ENCODE data around the gene IFNG. TPM values are rescaled to one million over a fixed set of nuclear protein-coding genes. Genes with fewer than 3 reads are reported as not detected.

IFNG gene
- total and polyA plus RNA-seq, 10 of the 15 experiments (the other 5 are each of a cell fraction or from before 2014, with no cell fraction given), result 0.10 to 1.4 (median 0.25) TPM; not detected in 2

DNA sequence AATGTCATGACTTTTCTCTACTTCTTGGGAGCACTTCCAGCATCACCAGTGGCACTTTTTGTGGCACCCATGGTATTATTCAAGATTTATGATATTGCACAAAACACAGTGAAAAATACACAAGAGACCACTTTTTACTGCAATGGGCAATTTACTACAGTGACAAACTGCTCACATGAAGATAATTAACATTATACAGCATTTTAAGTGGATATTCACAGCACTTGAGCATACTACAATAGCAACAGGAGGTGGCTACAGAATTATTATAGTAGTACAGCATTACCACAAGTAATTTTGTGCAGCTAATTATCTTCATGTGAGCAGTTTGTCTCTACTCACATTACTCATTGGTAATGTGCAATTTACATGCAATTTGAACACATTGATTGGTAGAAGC lies 47.7 kb upstream of the IFNG start:
- H2AFZ ChIP-seq (ENCODE audit: control insufficient read depth, low read depth, low read length), result no peak overlapping the region
- H3K4me3 ChIP-seq, result no peak overlapping the region
- ChIA-PET CTCF (interaction anchor here (2.7 kb wide), 1 partner anchor 167 kb away, joined by 7 read pairs; no protein-coding TSS in a partner anchor), RAD21 (ENCODE audit: unreplicated experiment) (no interaction called here), SMC1A (ENCODE audit: uncharacterized antibody, unreplicated experiment) (no interaction called here), POLR2A (no interaction called here)
- BruUV-seq (replicated peaks), result no TSS peak
- ATAC-seq (no peak), DNase-seq (ENCODE audit: low read depth, low spot score) (no peak), FAIRE-seq (no peak)
- H3K4me1 ChIP-seq (ENCODE audit: control insufficient read depth, insufficient read depth, low read length), result no peaks in the 10 kb centered on the region
- no peaks in the 10 kb centered on the region for H4K20me1 ChIP-seq (ENCODE audit: control insufficient read depth, insufficient read depth)
- in situ Hi-C loops (cut with MboI), result no loop called here
- no peaks in the 10 kb centered on the region for H3K79me2 ChIP-seq (ENCODE audit: control insufficient read depth, insufficient read depth, low read length)
- TF ChIP-seq MEF2A (IDR thresholded peaks at IDR 0.05; ENCODE audit: insufficient read depth, low read depth, low read length), result no peak
- no peak for TF ChIP-seq SRF (IDR thresholded peaks at IDR 0.05; ENCODE audit: low read depth in 2 of 2, low read length in 2 of 2)
- no peak for TF ChIP-seq SP1 (IDR thresholded peaks at IDR 0.05; ENCODE audit: low read depth, low read length)
- TF ChIP-seq CREM (IDR thresholded peaks at IDR 0.05; ENCODE audit: low read depth), result no peak
- no peak for TF ChIP-seq CEBPB (IDR thresholded peaks at IDR 0.05; ENCODE audit: borderline replicate concordance in 1 of 2, low read depth in 2 of 2, low read length in 2 of 2)
- TF ChIP-seq MEF2B (IDR thresholded peaks at IDR 0.05; ENCODE audit: partially characterized antibody, poor library complexity, severe bottlenecking), result no peak
- no peak for TF ChIP-seq PML (IDR thresholded peaks at IDR 0.05; ENCODE audit: low read length)
- no peak for TF ChIP-seq BRCA1 (IDR thresholded peaks at IDR 0.05; ENCODE audit: low read depth, low read length)
- no peak for TF ChIP-seq KAT2A (conservative IDR thresholded peaks at IDR 0.05; ENCODE audit: control insufficient read depth, low read depth, low read length)
- no peak overlapping the region for H3K9ac ChIP-seq (ENCODE audit: control insufficient read depth, insufficient read depth, low read length)
- intact Hi-C loops (cut with micrococcal nuclease; ENCODE audit: unreplicated experiment), result no loop called here
- H3K36me3 ChIP-seq (ENCODE audit: control insufficient read depth in 2 of 2, insufficient read depth in 2 of 2, low read length in 1 of 2), result no peaks in the 10 kb centered on the region
- no peak overlapping the region for H3K4me2 ChIP-seq (ENCODE audit: control insufficient read depth, insufficient read depth)
- H3K27me3 ChIP-seq (replicated peaks in 1 of 2; ENCODE audit: control insufficient read depth in 2 of 2, insufficient read depth in 2 of 2, low read length in 1 of 2), result no peaks in the 10 kb centered on the region; a peak in 1 of 4 replicates
- no peak overlapping the region for H3K27ac ChIP-seq (ENCODE audit: control insufficient read depth, insufficient read depth)
- H3K9me3 ChIP-seq (replicated peaks; ENCODE audit: control insufficient read depth, insufficient read depth, low read length), result no peaks in the 10 kb centered on the region

DNA sequence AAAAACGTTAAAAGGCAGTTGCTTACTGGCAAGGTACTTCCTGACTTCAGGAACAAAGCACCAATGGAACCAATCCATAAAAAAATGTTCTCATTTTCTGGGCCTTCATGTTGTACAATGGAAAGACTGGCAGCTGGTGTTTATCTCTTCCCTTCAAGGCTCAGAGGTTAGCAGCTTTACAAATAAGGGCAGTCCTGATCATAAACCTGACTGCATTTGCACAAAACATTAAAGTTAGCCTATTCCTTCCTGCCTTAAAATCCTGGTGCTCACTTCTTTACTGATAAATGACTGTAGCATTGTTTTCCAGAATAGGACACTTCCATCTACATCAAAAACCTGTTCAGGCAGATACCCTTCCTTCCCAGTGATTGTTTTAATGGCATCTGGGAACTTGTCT lies 46.9 kb upstream of the IFNG start:
- H3K4me1 ChIP-seq (ENCODE audit: control insufficient read depth, insufficient read depth, low read length), result no peaks in the 10 kb centered on the region
- no TSS peak for BruUV-seq (replicated peaks)
- DNase-seq (ENCODE audit: low read depth, low spot score), result no peak
- no peak overlapping the region for H3K9ac ChIP-seq (ENCODE audit: control insufficient read depth, insufficient read depth, low read length)
- no peak overlapping the region for H3K4me3 ChIP-seq
- no peaks in the 10 kb centered on the region; a peak in 1 of 4 replicates for H3K27me3 ChIP-seq (replicated peaks in 1 of 2; ENCODE audit: control insufficient read depth in 2 of 2, insufficient read depth in 2 of 2, low read length in 1 of 2)
- intact Hi-C loops (cut with micrococcal nuclease; ENCODE audit: unreplicated experiment), result no loop called here
- no peaks in the 10 kb centered on the region for H4K20me1 ChIP-seq (ENCODE audit: control insufficient read depth, insufficient read depth)
- no peak overlapping the region for H2AFZ ChIP-seq (ENCODE audit: control insufficient read depth, low read depth, low read length)
- no peak for FAIRE-seq
- no peaks in the 10 kb centered on the region for H3K79me2 ChIP-seq (ENCODE audit: control insufficient read depth, insufficient read depth, low read length)
- ChIA-PET CTCF (interaction anchor here (2.7 kb wide), 1 partner anchor 166 kb away, joined by 7 read pairs; no protein-coding TSS in a partner anchor), POLR2A (no interaction called here), RAD21 (ENCODE audit: unreplicated experiment) (no interaction called here), SMC1A (ENCODE audit: uncharacterized antibody, unreplicated experiment) (no interaction called here)
- no peak overlapping the region for H3K4me2 ChIP-seq (ENCODE audit: control insufficient read depth, insufficient read depth)
- in situ Hi-C loops (cut with MboI), result no loop called here
- no peak for ATAC-seq
- H3K36me3 ChIP-seq (ENCODE audit: control insufficient read depth in 2 of 2, insufficient read depth in 2 of 2, low read length in 1 of 2), result no peaks in the 10 kb centered on the region
- H3K27ac ChIP-seq (ENCODE audit: control insufficient read depth, insufficient read depth), result no peak overlapping the region
- WGBS (ENCODE audit: insufficient coverage, insufficient replicate concordance, low lambda C conversion rate, missing lambda C conversion rate), result 4% methylated on average over 1 of the region's 1 CpG
- H3K9me3 ChIP-seq (replicated peaks; ENCODE audit: control insufficient read depth, insufficient read depth, low read length), result no peaks in the 10 kb centered on the region
- TF ChIP-seq CHD1 (IDR thresholded peaks at IDR 0.05; ENCODE audit: low read depth, low read length) (no peak), CHD2 (IDR thresholded peaks at IDR 0.05; ENCODE audit: borderline replicate concordance, low read depth, low read length) (no peak), USF2 (IDR thresholded peaks at IDR 0.05; ENCODE audit: borderline replicate concordance, low read depth, low read length) (no peak), CREM (IDR thresholded peaks at IDR 0.05; ENCODE audit: low read depth) (no peak), BRCA1 (IDR thresholded peaks at IDR 0.05; ENCODE audit: low read depth, low read length) (no peak), STAT1 (conservative IDR thresholded peaks at IDR 0.05) (no peak), SPI1 (IDR thresholded peaks at IDR 0.05; ENCODE audit: borderline replicate concordance, insufficient read depth, low read depth, low read length) (no peak), IRF4 (IDR thresholded peaks at IDR 0.05; ENCODE audit: low read depth, low read length) (no peak)
- TF ChIP-seq, protein P1, sequence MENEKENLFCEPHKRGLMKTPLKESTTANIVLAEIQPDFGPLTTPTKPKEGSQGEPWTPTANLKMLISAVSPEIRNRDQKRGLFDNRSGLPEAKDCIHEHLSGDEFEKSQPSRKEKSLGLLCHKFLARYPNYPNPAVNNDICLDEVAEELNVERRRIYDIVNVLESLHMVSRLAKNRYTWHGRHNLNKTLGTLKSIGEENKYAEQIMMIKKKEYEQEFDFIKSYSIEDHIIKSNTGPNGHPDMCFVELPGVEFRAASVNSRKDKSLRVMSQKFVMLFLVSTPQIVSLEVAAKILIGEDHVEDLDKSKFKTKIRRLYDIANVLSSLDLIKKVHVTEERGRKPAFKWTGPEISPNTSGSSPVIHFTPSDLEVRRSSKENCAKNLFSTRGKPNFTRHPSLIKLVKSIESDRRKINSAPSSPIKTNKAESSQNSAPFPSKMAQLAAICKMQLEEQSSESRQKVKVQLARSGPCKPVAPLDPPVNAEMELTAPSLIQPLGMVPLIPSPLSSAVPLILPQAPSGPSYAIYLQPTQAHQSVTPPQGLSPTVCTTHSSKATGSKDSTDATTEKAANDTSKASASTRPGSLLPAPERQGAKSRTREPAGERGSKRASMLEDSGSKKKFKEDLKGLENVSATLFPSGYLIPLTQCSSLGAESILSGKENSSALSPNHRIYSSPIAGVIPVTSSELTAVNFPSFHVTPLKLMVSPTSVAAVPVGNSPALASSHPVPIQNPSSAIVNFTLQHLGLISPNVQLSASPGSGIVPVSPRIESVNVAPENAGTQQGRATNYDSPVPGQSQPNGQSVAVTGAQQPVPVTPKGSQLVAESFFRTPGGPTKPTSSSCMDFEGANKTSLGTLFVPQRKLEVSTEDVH (IDR thresholded peaks at IDR 0.05; ENCODE audit: low read depth, partially characterized antibody), result no peak
